Neutrophil (primary cell): Measurements from ENCODE around the gene ICAM1.

Experiments
- H3K27ac ChIP-seq: fragments of 200-600 bp; sonication (generic); 2 replicates; pipeline ENCODE4 v1.5.1; 2016; ENCODE audit warnings: mild to moderate bottlenecking, moderate library complexity
- H3K27me3 ChIP-seq: fragments of 200-600 bp; sonication (generic); 2 replicates; pipeline ENCODE4 v1.6.0; 2016; ENCODE audit warnings: mild to moderate bottlenecking
- H3K36me3 ChIP-seq: fragments of 200-600 bp; sonication (generic); 2 replicates; pipeline ENCODE4 v1.5.1; 2017
- H3K4me1 ChIP-seq, 2 experiments: fragments of 200-600 bp in 1 of 2; sonication (generic) in 1 of 2; 1 replicate in 1 of 2; 2 replicates in 1 of 2; pipeline versions ENCODE4 v1.5.1 to v1.6.1; 2013 to 2016; ENCODE audit warnings: low read depth in 1 of 2, low read length in 1 of 2, mild to moderate bottlenecking in 1 of 2, moderate library complexity in 1 of 2; ENCODE audit not compliant: control insufficient read depth in 1 of 2, insufficient read depth in 1 of 2
- H3K4me3 ChIP-seq, 2 experiments: fragments of 200-600 bp in 1 of 2; sonication (generic) in 1 of 2; 1 replicate in 1 of 2; 2 replicates in 1 of 2; pipeline ENCODE4 v1.5.1; 2013 to 2016; ENCODE audit warnings: low read depth in 1 of 2, low read length in 1 of 2, mild to moderate bottlenecking in 1 of 2, moderate library complexity in 1 of 2
- H3K9me3 ChIP-seq: fragments of 200-600 bp; sonication (generic); 2 replicates; pipeline ENCODE4 v1.5.1; 2016
- TF ChIP-seq, protein P1 (sequence below): fragments of 200-600 bp; sonication (generic); IDR thresholded peaks from 2 replicates; pipeline ENCODE4 v1.5.1; 2016; ENCODE audit warnings: antibody characterized with exemption

The ICAM1 gene

GRCh38 chr19:10335352-10335985, 64.5 kb downstream of the ICAM1 start:
- Histone ChIP-seq H3K4me1 (peaks cover 67 to 83% of the 10 kb centered on the region in 2 experiments), H3K9me3 (peaks cover 3% of the 10 kb centered on the region), H3K27ac (peak overlapping the region; percentile 87)

More at GRCh38 chr19:10335352-10335985, 64.5 kb downstream of the ICAM1 start:
- Histone ChIP-seq H3K4me3 (peak overlapping the region in 1 of 2 experiments; percentile 81), H3K36me3 (peaks cover 62% of the 10 kb centered on the region), H3K27me3 (no peaks in the 10 kb centered on the region)
- TF ChIP-seq, protein P1, sequence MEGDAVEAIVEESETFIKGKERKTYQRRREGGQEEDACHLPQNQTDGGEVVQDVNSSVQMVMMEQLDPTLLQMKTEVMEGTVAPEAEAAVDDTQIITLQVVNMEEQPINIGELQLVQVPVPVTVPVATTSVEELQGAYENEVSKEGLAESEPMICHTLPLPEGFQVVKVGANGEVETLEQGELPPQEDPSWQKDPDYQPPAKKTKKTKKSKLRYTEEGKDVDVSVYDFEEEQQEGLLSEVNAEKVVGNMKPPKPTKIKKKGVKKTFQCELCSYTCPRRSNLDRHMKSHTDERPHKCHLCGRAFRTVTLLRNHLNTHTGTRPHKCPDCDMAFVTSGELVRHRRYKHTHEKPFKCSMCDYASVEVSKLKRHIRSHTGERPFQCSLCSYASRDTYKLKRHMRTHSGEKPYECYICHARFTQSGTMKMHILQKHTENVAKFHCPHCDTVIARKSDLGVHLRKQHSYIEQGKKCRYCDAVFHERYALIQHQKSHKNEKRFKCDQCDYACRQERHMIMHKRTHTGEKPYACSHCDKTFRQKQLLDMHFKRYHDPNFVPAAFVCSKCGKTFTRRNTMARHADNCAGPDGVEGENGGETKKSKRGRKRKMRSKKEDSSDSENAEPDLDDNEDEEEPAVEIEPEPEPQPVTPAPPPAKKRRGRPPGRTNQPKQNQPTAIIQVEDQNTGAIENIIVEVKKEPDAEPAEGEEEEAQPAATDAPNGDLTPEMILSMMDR = no peak
